NB4 (cell line): ENCODE data around the gene KAZN.

ENCODE experiments used
- DNase-seq: peaks from one replicate; pipeline ENCODE4 v3.0.0; 2010; ENCODE audit warnings: low read depth
- H3K4me3 ChIP-seq: one replicate; pipeline ENCODE4 v1.5.1; 2011; ENCODE audit warnings: mild to moderate bottlenecking, low read depth, low read length, moderate library complexity
- CTCF ChIP-seq: IDR thresholded peaks from one replicate; pipeline ENCODE4 v1.5.1; 2012; ENCODE audit warnings: low read depth, low read length
- MAX ChIP-seq: IDR thresholded peaks from 2 replicates; pipeline ENCODE4 v1.6.1; 2011; ENCODE audit warnings: low read depth, low read length
- MYC ChIP-seq: IDR thresholded peaks from 2 replicates; pipeline ENCODE4 v1.6.1; 2011; ENCODE audit warnings: low read depth, low read length
- POLR2A ChIP-seq: IDR thresholded peaks from 2 replicates; pipeline ENCODE4 v1.6.1; 2011; ENCODE audit warnings: mild to moderate bottlenecking; ENCODE audit not compliant: insufficient read length; ENCODE audit errors: extremely low read depth

KAZN gene

GRCh38 chr1:15027515-15027986 lies 429.1 kb downstream of the KAZN start:
- TF ChIP-seq POLR2A (no peak), CTCF (peak; percentile 78)
- no peak overlapping the region for H3K4me3 ChIP-seq
- DNase-seq: peak; percentile 41

GRCh38 chr1:15028102-15028501 lies 429.6 kb downstream of the KAZN start:
- DNase-seq: no peak
- no peak overlapping the region for H3K4me3 ChIP-seq
- no peak for TF ChIP-seq POLR2A
- TF ChIP-seq MAX: no peak
- no peak for TF ChIP-seq CTCF
- no peak for TF ChIP-seq MYC

GRCh38 chr1:15028616-15029015 lies 430.1 kb downstream of the KAZN start:
- no peak overlapping the region for H3K4me3 ChIP-seq
- no peak for TF ChIP-seq MYC
- DNase-seq: no peak

- DNase-seq: no peak
- no peak overlapping the region for H3K4me3 ChIP-seq
- TF ChIP-seq POLR2A (no peak), CTCF (no peak), MYC (no peak), MAX (no peak)
Observed at GRCh38 chr1:15029036-15029435, 430.6 kb downstream of the KAZN start.

- DNase-seq: no peak
- H3K4me3 ChIP-seq: no peak overlapping the region
- TF ChIP-seq MYC (no peak), MAX (no peak), POLR2A (no peak), CTCF (no peak)
Observed at GRCh38 chr1:15029786-15030185, 431.3 kb downstream of the KAZN start.

- H3K4me3 ChIP-seq: no peak overlapping the region
- no peak for TF ChIP-seq MYC
- no peak for TF ChIP-seq POLR2A
- no peak for TF ChIP-seq MAX
- no peak for TF ChIP-seq CTCF
- DNase-seq: no peak
Observed at GRCh38 chr1:15031251-15031933, 432.9 kb downstream of the KAZN start.
